Measurements from ENCODE around the gene PLOD2.

PLOD2 gene

DNA sequence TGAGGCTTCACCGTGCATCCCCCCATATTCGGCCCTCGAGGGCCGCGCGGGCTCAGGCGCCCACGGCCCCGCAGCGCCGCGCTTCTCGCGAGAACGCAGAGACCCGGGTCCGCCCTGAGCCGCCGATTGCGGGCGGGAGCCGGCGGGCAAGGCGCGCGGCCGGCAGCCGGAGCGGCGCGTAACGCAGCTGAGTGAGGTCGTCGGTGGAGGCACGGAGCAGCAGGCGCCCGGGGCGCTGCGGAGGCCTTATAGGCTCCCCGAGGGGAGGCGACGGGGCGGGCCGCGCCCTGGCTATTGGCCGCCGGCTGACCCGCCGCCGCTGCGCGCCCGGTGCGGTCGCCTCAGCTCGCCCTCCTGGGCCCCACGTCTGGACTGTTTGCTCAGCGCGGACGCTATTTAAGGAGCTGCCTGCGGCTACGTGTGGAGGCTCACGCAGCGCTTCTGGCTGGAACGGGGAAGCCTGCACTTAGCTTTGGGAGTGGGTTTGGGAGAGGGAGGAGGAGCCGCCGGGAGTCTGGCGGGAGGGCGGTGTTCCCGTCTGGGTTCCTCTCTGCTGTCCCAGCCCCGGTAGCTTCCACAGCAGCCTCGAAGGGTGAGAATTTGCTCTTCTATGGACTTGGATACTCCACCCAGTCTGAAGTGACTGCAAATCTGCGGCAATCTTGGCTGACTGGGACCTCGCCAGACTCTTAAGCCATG is at the start of gene PLOD2:
Gene PLOD2, minus strand, starts transcription at position 221 of the 699 bp plus-strand sequence. Its CDS starts 195 bp downstream, at position 26.
- no peak for DNase-seq (ENCODE audit: low read depth in 2 of 2)

DNA sequence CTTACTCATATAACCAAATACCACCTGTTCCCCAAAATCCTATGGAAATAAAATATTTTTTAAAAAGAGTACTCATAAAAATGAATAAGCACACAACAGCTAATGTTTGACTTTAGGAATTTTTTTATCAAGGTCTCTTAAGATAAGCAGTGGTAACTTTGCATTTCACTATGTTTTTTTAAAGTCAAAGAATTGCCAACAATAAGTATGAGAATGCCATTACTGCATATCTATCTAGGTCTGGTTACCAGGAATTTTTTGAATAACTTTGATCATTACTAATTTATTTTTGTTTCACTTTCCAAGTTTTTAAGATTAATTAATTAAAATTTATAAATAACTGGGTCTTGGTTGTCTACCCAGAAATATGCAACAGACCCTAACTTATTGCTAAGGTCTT is 48.4 kb upstream of the PLOD2 start:
- no peak for DNase-seq (ENCODE audit: low read depth in 2 of 2)

- no peak for DNase-seq (ENCODE audit: low read depth in 2 of 2)
Measured at GRCh38 chr3:146203776-146204175, 42.8 kb upstream of the PLOD2 start.

DNA sequence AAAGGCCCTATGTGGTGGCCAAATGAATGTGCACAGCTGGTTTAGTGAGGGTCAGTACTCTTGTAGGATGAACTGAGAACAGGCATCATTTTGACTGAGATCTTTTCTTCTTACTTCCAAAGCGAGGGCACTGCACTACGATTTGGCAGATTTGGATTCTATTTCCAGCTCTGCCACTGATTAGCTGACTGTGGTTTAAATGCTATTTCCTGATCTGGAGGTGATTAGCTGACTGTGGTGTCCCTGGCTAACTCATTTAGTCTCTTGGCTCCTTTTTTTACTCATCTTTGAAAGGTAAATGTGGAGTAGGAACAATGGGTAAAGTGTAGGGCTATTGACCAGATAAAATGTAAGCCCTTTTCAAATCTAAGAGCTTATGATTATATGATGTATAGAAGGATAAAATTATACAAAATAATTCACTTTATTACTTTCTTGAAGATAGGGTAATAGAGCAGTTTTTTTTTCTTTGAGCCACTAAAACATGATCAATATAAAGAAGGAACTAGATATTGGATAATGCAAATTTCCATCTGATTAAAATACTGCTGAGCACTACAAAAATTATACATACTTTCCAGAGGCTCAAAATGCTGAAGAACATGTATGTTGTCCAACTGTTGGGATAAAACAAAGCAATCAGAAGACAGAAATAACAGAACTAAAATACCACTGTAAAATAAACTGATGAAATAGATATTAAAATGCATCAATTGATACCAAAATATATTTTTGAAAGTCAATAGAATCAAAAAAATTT is 39.7 kb upstream of the PLOD2 start:
- DNase-seq (ENCODE audit: low read depth in 2 of 2) = no peak

DNA sequence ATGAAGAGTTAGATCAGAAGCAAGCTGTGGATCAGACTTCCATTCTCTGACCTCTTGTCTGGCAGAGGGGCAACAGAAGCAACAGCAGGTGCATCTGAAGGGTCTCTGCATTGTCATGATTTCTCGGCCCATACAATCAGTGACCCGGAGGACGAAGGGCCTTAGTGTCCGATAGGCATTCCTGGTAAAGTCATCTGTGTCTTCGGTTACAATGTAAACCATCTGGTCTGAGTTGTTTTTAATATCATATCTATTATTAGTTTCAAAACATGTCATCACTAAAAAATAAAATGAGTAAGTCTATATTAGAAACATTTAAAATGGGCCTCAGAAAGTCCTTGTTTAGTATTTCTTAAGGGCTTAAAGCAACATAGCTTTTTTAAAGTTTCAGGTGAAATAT is 38.8 kb upstream of the PLOD2 start:
- DNase-seq (ENCODE audit: low read depth in 2 of 2) = no peak

DNA sequence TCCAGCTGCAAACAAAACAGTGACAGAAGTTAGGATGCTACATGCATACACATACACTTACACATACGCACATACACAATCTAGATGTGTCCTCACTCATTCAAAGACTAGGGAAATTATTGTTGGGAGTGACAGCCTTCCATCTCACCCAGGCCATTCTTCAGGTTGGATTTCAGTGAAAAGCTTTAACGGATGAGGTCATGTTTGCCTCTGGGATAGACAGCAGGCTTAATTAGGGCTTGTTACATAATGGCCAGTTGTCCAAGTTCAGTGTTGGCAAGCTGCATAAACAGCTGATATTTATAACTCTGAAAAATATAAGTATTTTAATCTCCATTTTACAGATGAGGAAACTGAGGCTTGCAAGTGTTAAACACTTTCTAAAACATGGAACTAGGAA is 35.8 kb upstream of the PLOD2 start:
- DNase-seq (ENCODE audit: low read depth in 2 of 2) = no peak

DNA sequence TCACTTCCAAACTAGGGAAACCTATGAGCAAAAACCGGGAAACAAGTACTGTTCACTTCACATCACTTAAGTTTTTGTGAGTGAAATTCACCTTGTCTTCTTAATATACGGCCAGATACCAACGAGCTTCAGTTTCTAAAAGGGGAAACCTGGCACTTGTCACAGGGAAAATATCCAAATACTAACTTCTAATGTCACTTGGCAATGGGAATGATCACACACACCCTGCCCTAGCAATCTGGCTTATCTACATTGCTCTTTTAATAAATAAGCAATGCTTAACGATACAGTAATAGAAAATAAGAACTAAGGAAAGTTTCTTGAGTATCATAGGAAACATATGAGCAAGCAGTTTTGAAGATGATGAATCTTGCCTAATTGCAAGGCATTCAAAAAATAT is 34.6 kb upstream of the PLOD2 start:
- no peak for DNase-seq (ENCODE audit: low read depth in 2 of 2)

DNA sequence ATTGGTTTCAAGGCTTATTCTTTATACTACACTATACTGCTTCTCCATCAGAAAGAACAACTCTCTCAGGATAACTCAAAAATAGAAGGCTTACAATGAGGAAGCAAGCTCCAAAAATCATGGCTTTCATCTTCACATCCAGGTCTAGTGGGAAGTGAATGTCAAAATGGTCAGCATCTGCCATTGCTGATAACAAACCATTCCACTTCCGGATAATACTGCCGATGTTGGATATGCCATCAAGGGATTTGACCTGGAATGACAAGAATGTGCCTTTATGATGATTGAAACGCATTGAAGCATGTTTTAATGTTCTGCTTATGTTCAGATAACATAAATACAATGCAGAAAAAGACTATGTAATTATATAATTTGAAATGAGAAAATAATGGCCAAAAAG is 34.0 kb upstream of the PLOD2 start:
- no peak for DNase-seq (ENCODE audit: low read depth in 2 of 2)

- no peak for DNase-seq (ENCODE audit: low read depth in 2 of 2)
Measured at GRCh38 chr3:146191051-146191450, 30.1 kb upstream of the PLOD2 start.

DNA sequence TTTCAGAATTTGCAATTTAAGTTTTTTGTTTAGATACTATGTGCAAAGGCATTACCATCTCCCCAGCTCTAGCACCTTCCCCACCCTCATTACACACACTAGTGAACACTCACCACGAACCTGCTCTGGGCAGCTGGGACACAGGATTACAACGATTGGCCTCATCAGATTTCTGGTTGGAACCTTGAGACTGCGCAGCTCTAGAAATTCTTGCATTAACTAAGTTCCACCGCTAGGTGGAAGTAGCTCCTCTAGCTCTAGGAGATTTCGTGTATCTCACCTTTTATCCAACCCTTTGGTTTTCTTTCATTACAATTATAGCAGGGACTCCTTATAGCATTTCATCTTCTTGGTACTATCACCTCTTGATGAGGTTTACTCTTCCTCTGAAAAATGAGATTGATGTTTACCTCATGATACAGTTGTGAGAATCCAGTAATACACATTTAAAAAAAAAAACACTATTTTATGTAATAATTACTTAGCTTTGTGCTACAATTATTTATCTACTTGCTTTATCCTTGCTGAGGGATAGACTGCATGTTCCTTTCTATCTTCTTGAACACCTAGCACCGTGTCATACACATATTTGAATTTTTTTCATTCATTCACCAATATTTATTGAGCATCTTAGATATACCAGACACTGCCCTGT is 28.7 kb upstream of the PLOD2 start:
- DNase-seq (ENCODE audit: low read depth in 2 of 2) = no peak

GRCh38 chr3:146187334-146187950 is 26.5 kb upstream of the PLOD2 start:
- no peak for DNase-seq (ENCODE audit: low read depth in 2 of 2)

DNA sequence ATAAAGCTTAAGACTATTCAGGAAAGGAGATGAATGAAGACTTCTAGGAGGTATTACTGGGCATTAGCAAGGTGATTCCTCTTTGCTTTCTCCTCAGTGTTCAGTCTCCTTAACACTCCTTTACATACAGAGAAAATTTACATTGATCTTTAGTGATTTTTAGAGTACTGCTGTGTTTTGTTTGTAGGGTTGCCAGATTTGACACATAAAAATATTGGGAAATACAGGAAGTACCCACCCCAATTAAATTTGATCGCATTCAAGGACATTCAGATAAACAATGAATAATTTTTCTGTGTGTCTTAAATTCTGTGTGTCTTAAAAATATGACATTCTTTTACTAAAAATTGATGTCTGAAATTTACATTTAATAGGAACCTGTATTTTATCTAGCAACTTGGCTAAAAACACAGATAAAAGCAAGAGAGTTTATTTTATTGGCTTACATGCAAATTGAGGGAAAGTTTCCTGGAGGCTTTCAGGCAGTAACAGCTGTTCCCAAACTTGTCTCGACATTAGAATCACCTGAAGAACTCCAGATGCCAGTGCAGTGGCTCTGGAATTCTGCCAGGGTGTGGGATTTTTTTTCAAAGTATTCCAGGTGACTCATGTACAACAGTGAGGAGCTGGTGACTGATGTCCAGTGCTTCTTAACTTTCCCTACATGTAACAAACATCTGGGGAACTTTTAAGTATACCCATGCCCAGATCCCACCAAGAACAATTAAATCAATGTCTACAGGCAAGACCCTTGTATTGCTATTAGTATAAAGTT is 23.4 kb upstream of the PLOD2 start:
- DNase-seq (ENCODE audit: low read depth in 2 of 2) = no peak

GRCh38 chr3:146181216-146181615 is 20.2 kb upstream of the PLOD2 start:
- no peak for DNase-seq (ENCODE audit: low read depth in 2 of 2)

DNA sequence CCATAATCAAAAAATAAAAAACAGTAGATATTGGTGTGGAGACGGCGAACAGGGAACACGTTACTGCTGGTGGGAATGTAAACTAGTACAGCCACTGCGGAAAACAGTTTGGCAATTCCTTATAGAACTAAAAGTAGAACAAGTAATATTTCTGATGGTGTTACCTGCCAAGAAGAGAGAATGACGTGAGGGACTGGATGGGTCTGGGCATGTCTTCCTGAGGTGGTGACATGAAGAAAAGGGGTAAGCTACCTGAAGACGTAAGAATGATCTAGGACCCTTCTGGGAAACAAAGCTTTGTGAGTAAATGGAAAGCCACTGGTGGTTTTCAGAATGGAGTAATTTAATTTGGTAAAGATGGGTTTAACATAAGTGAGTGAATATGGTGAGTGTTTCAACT is 19.4 kb upstream of the PLOD2 start:
- DNase-seq (ENCODE audit: low read depth in 2 of 2) = no peak

GRCh38 chr3:146178006-146178689 is 17.2 kb upstream of the PLOD2 start:
- no peak for DNase-seq (ENCODE audit: low read depth in 2 of 2)

DNA sequence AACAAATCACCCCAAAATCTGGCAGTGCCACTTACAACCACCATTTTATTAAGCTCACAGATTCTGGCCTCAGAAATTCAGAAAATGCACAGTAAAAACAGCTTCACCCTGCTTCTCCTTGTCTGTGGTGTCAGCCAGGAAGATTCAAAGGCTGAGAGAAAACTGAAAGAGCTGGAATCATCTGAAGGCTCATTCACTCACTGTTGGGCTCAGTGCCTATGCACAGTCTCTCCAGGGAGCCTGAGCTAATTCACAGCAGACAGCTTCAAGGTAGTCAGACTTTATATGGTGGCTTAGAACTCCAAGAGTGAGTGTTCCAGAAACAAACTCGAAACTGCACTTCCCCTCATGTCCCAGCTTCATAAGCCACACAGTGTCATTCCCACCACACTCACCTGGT is 16.5 kb upstream of the PLOD2 start:
- DNase-seq (ENCODE audit: low read depth in 2 of 2) = no peak

DNA sequence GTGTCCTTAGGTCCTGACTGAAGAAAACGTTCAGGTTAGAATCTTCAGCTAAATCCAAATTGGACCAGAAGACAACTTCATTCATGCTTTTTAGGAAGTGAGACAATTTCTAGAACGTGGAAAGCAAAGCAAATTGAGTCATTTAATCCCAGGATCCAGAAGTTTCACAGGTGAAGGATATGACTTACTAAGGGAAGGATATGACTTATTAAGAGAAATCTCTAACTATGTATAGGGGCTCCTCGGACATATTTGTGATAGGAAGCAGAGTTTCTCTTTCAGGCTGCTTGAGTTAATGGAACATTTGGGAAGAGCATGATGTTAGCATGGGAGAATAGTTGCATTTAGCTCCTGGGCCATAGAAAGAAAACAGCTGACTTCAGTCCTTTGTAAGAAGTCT is 16.1 kb upstream of the PLOD2 start:
- DNase-seq (ENCODE audit: low read depth in 2 of 2) = no peak

DNA sequence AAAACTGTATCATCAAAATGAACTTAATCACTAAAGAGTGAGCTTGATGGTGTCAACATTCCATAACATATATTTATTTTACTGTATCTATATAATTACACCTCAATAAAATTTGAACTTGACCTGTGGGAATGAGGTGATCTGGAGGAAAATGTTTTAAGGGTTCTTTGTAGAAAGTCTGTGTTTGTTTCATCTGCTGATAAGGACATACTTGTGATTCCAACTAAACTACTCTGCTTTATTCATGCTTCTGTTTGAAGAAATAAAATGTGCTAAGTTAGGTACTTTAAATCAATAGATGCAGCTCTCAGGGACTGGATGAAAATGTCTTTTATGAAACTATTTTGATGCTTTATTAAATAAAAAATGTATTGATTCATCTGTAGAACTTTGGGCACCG is 11.6 kb upstream of the PLOD2 start:
- DNase-seq (ENCODE audit: low read depth in 2 of 2) = no peak

DNA sequence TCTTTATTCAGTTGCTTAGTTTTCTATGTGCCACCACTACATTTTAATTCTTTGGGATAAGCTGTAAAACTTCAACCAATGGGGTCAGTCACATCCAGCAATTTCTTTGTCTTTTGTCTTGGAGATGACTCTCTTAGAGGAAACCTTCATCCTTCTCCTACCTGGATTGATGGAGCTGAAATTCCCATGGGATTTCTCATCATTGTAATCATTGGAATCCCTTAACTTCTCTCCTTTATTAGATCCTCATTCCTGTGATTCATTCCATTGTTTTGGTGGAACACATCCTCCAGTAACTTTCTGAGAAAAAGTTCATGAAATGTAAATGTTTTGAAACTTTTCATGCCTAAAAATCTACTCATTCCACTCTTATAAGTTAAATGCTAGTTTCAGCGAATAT is 9.6 kb upstream of the PLOD2 start:
- no peak for DNase-seq (ENCODE audit: low read depth in 2 of 2)

GRCh38 chr3:146169891-146170290 is 8.9 kb upstream of the PLOD2 start:
- DNase-seq (ENCODE audit: low read depth in 2 of 2) = no peak

- DNase-seq (ENCODE audit: low read depth in 2 of 2) = no peak
Measured at GRCh38 chr3:146166826-146167225, 5.8 kb upstream of the PLOD2 start.
